22Rv1 (cell line): ENCODE data around the gene FOXJ1.

ENCODE experiments used
- H3K27ac ChIP-seq: fragments of 450-650 bp; 2 replicates; pipeline ENCODE4 v1.5.1; 2017
- ZFX ChIP-seq: fragments of 450-650 bp; IDR thresholded peaks from 2 replicates; pipeline ENCODE4 v1.6.1; 2017; ENCODE audit warnings: antibody characterized with exemption, borderline replicate concordance
- TF ChIP-seq, protein P1 (sequence below): fragments of 450-650 bp; IDR thresholded peaks from 2 replicates; pipeline ENCODE4 v1.5.1; 2017; ENCODE audit warnings: mild to moderate bottlenecking

Gene FOXJ1

DNA sequence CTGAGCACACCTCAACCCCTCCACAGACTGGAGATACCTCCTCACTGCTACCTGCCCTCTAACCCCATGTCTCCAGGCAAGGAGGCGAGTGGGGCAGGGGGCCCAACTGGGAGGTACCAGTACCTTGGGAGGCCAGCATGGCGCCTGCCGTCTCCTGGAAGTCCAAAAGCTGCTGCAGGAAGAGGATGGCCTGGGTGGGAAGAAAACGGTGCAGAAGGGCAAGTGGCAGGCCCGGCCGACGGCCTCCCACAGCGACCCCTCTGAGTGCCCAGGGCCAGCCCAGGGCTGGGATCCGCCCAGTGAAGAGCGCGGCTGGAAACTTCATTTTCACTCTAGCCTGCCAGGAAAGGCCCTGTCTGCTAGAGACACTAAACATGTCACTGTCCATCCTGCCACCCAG lies 53.5 kb downstream of the FOXJ1 start:
- TF ChIP-seq, protein P1, sequence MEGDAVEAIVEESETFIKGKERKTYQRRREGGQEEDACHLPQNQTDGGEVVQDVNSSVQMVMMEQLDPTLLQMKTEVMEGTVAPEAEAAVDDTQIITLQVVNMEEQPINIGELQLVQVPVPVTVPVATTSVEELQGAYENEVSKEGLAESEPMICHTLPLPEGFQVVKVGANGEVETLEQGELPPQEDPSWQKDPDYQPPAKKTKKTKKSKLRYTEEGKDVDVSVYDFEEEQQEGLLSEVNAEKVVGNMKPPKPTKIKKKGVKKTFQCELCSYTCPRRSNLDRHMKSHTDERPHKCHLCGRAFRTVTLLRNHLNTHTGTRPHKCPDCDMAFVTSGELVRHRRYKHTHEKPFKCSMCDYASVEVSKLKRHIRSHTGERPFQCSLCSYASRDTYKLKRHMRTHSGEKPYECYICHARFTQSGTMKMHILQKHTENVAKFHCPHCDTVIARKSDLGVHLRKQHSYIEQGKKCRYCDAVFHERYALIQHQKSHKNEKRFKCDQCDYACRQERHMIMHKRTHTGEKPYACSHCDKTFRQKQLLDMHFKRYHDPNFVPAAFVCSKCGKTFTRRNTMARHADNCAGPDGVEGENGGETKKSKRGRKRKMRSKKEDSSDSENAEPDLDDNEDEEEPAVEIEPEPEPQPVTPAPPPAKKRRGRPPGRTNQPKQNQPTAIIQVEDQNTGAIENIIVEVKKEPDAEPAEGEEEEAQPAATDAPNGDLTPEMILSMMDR = no peak
- no peak for TF ChIP-seq ZFX

DNA sequence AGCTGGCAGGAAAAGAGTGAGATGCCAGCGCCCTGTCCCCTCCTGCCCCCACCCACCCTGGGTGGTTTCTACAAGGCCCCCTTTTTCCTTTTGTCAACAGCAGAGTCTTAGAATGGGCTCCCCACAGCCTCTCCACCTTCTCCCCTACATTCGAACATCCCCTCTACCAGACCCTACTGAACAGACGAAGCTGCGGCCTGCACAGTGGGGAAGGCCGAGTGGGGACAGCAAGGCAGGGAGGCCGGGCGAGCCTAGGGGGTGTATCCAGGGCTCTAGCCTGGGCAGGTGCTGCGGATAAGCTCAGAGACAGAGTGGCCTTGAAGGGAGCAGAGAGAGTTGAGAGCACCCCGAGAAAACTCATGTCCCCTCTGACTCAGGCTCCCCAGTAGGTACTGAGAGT lies 54.7 kb downstream of the FOXJ1 start:
- no peak overlapping the region for H3K27ac ChIP-seq
- TF ChIP-seq, protein P1 = no peak
- no peak for TF ChIP-seq ZFX

More for the DNA sequence above, 53.5 kb downstream of the FOXJ1 start:
- no peak overlapping the region for H3K27ac ChIP-seq
